OCI-LY3 (cell line): ENCODE data around the gene RGMB.

Source experiments
- H2AFZ ChIP-seq: fragments of 200-600, 300-600 bp; shearing (Covaris generic); 2 replicates; pipeline ENCODE4 v1.6.0; 2014; ENCODE audit warnings: antibody characterized with exemption, low read depth, low read length
- H3K27ac ChIP-seq: fragments of 200-600, 300-600 bp; sonication (generic); 2 replicates; pipeline ENCODE4 v1.5.1; 2014; ENCODE audit warnings: mild to moderate bottlenecking, low read length, moderate library complexity, mixed read lengths
- H3K27me3 ChIP-seq: fragments of 200-600, 300-600 bp; sonication (generic); 2 replicates; pipeline ENCODE4 v1.6.1; 2014; ENCODE audit warnings: low read depth, low read length, mixed read lengths
- H3K36me3 ChIP-seq: fragments of 200-600, 300-600 bp; sonication (generic); replicated peaks from 2 replicates; pipeline ENCODE3; 2014; ENCODE audit warnings: low read depth, low read length, mixed read lengths
- H3K4me1 ChIP-seq: fragments of 300-600, 200-600 bp; sonication (generic); 2 replicates; pipeline ENCODE4 v1.6.1; 2014; ENCODE audit warnings: low read length, mixed read lengths
- H3K4me2 ChIP-seq: fragments of 200-600, 300-600 bp; sonication (generic); 2 replicates; pipeline ENCODE4 v1.6.1; 2014; ENCODE audit warnings: low read length, mixed read lengths
- H3K4me3 ChIP-seq: fragments of 300-600, 200-600 bp; sonication (generic); 2 replicates; pipeline ENCODE4 v1.5.1; 2014; ENCODE audit warnings: antibody characterized with exemption, mild to moderate bottlenecking, low read length, moderate library complexity
- H3K79me2 ChIP-seq: fragments of 300-600, 200-600 bp; shearing (Covaris generic); 2 replicates; pipeline ENCODE4 v1.6.1; 2014; ENCODE audit warnings: mild to moderate bottlenecking, low read length, mixed read lengths
- H3K9ac ChIP-seq: fragments of 300-600, 200-600 bp; shearing (Covaris generic); 2 replicates; pipeline ENCODE4 v1.6.0; 2014; ENCODE audit warnings: mild to moderate bottlenecking, low read length, moderate library complexity
- H3K9me3 ChIP-seq: fragments of 200-600, 300-600 bp; shearing (Covaris generic); 2 replicates; pipeline ENCODE4 v1.6.1; 2014; ENCODE audit warnings: low read length, mixed read lengths; ENCODE audit not compliant: insufficient read depth
- H4K20me1 ChIP-seq: fragments of 200-600, 300-600 bp; sonication (generic); 2 replicates; pipeline ENCODE4 v1.6.1; 2016; ENCODE audit warnings: low read length, mixed read lengths; ENCODE audit not compliant: insufficient read depth
- CTCF ChIP-seq: fragments of 200-600, 300-600 bp; sonication (generic); IDR thresholded peaks from 2 replicates; pipeline ENCODE4 v1.5.1; 2014; ENCODE audit warnings: antibody characterized with exemption, low read length, low read depth
- EZH2phosphoT487 ChIP-seq: fragments of 200-600 bp; shearing (Covaris generic); IDR thresholded peaks from 2 replicates; pipeline ENCODE4 v1.6.1; 2018; ENCODE audit warnings: antibody characterized with exemption, mixed run types, low read depth

The RGMB gene

GRCh38 chr5:98769210-98769958 lies 4.1 kb upstream of the RGMB start:
- Histone ChIP-seq H2AFZ (no peak overlapping the region), H3K27me3 (peaks cover 5% of the 10 kb centered on the region; the same call in 1 of the 2 replicates), H3K27ac (no peak overlapping the region), H4K20me1 (no peaks in the 10 kb centered on the region), H3K79me2 (peaks cover 3% of the 10 kb centered on the region), H3K4me1 (peaks cover 12% of the 10 kb centered on the region), H3K36me3 (no peaks in the 10 kb centered on the region), H3K9ac (no peak overlapping the region), H3K9me3 (no peaks in the 10 kb centered on the region), H3K4me3 (peak overlapping the region; percentile 92), H3K4me2 (peak overlapping the region; percentile 97)
- TF ChIP-seq CTCF (no peak), EZH2phosphoT487 (no peak)

DNA sequence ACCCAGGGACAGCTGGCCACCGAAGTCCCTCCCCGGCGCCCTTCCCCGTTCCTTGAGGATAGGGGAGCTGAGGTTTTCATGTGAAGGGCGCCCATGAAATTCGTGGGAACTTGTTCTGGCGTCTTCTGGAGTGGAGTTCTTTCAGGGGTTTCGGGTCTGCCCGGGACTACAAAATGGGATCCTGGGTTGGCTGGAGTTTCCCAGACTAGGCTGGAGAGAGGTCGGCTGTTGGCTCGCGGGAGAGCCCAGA lies 3.6 kb upstream of the RGMB start:
- peaks cover 5% of the 10 kb centered on the region; the same call in 1 of the 2 replicates for H3K27me3 ChIP-seq
- H3K9me3 ChIP-seq: no peaks in the 10 kb centered on the region
- H3K4me3 ChIP-seq: peak overlapping the region; percentile 92
- H3K4me1 ChIP-seq: peaks cover 12% of the 10 kb centered on the region
- 0 out of 2 replicates have a peak, but pooled peaks cover 4% of the 10 kb centered on the region for H4K20me1 ChIP-seq
- H3K36me3 ChIP-seq: no peaks in the 10 kb centered on the region
- no peak overlapping the region for H3K9ac ChIP-seq
- H3K4me2 ChIP-seq: peak overlapping the region; percentile 97
- H3K27ac ChIP-seq: no peak overlapping the region
- peaks cover 8% of the 10 kb centered on the region for H3K79me2 ChIP-seq
- H2AFZ ChIP-seq: peak overlapping the region; percentile 22; the same call in 1 of the 2 replicates
- no peak for TF ChIP-seq CTCF
- TF ChIP-seq EZH2phosphoT487: no peak

- Histone ChIP-seq H3K4me2 (peak overlapping the region; percentile 97), H3K27me3 (peaks cover 5% of the 10 kb centered on the region; the same call in 1 of the 2 replicates), H3K9ac (peak overlapping the region; percentile 53), H3K9me3 (no peaks in the 10 kb centered on the region), H2AFZ (peak overlapping the region; percentile 86), H3K4me1 (peaks cover 17% of the 10 kb centered on the region), H3K27ac (no peak overlapping the region), H3K79me2 (peaks cover 12% of the 10 kb centered on the region), H3K36me3 (no peaks in the 10 kb centered on the region), H3K4me3 (peak overlapping the region; percentile 92), H4K20me1 (peaks cover 7% of the 10 kb centered on the region)
- TF ChIP-seq CTCF (no peak), EZH2phosphoT487 (no peak)
These were observed 3.1 kb upstream of the RGMB start for GRCh38 chr5:98770209-98770910.

- Histone ChIP-seq H3K36me3 (no peaks in the 10 kb centered on the region), H3K27ac (no peak overlapping the region), H2AFZ (peak overlapping the region; percentile 86), H3K27me3 (peaks cover 5% of the 10 kb centered on the region; the same call in 1 of the 2 replicates), H3K4me3 (peak overlapping the region; percentile 92), H3K4me2 (peak overlapping the region; percentile 97), H3K9ac (peak overlapping the region; percentile 53), H4K20me1 (peaks cover 12% of the 10 kb centered on the region), H3K9me3 (no peaks in the 10 kb centered on the region), H3K4me1 (peaks cover 22% of the 10 kb centered on the region), H3K79me2 (peaks cover 18% of the 10 kb centered on the region)
- TF ChIP-seq CTCF: no peak
- no peak for TF ChIP-seq EZH2phosphoT487
These were observed 2.5 kb upstream of the RGMB start for GRCh38 chr5:98770911-98771322.
